Panc1 (cell line): Measurements from ENCODE around the gene RPS6KB2. TPM values are rescaled to one million over a fixed set of nuclear protein-coding genes. Genes with fewer than 3 reads are reported as not detected.

ENCODE experiments used
- ATAC-seq: fragments of 200-7000 bp; cut with Tn5 transposase; 2 replicates; pipeline ENCODE4 v1.9.1; 2020; ENCODE audit warnings: mild to moderate bottlenecking, moderate library complexity
- BruUV-seq: library from RNA; stranded (reverse); fragments of 400-500 nt; replicated peaks from 2 replicates; lab custom pipeline; 2021; lab: Mats Ljungman, UMichigan
- CTCF ChIA-PET: fragments of 300-600 bp; sonication (Branson Sonifier 250); formaldehyde crosslinking; loops from one replicate; lab custom pipeline; 2022; ENCODE audit warnings: antibody characterized with exemption; lab: Charles Lee
- POLR2A ChIA-PET: fragments of 300-600 bp; sonication (Branson Sonifier 250); formaldehyde crosslinking; loops from one replicate; lab custom pipeline; 2022; ENCODE audit warnings: antibody characterized with exemption; lab: Charles Lee
- DNase-seq: peaks from one replicate; pipeline ENCODE4 v3.0.0-alpha.2; 2010; ENCODE audit warnings: low read depth, low spot score
- H3K27ac ChIP-seq: 2 replicates; pipeline ENCODE4 v1.5.1; 2011; ENCODE audit warnings: mild to moderate bottlenecking, low read length, inconsistent platforms
- H3K27me3 ChIP-seq: fragments of 200-500 bp; sonication (Bioruptor generic); 2 replicates; pipeline ENCODE4 v1.6.0; 2014; ENCODE audit warnings: low read length, inconsistent platforms; ENCODE audit not compliant: control insufficient read depth, insufficient read depth
- H3K36me3 ChIP-seq: fragments of 200-500 bp; sonication (Bioruptor generic); 2 replicates; pipeline ENCODE4 v1.5.1; 2014; ENCODE audit warnings: inconsistent platforms, mild to moderate bottlenecking, low read length, moderate library complexity; ENCODE audit not compliant: control insufficient read depth, insufficient read depth
- H3K4me1 ChIP-seq: 2 replicates; pipeline ENCODE4 v1.5.1; 2011; ENCODE audit warnings: inconsistent platforms, mild to moderate bottlenecking, low read length, moderate library complexity; ENCODE audit not compliant: control insufficient read depth, insufficient read depth
- H3K4me3 ChIP-seq, 2 experiments: 2 replicates each; pipeline ENCODE4 v1.5.1; 2011 to 2012; ENCODE audit warnings: low read depth in 2 of 2, low read length in 2 of 2, mild to moderate bottlenecking in 2 of 2, inconsistent platforms in 1 of 2, moderate library complexity in 1 of 2
- H3K9me3 ChIP-seq: fragments of 200-500 bp; sonication (Bioruptor generic); 2 replicates; pipeline ENCODE4 v1.5.1; 2014; ENCODE audit warnings: low read depth, mild to moderate bottlenecking, inconsistent platforms, low read length, moderate library complexity; ENCODE audit not compliant: control insufficient read depth, insufficient read depth
- CTCF ChIP-seq: fragments of 450-650 bp; IDR thresholded peaks from 2 replicates; pipeline ENCODE4 v1.5.1; 2017; ENCODE audit warnings: mild to moderate bottlenecking
- POLR2AphosphoS5 ChIP-seq: IDR thresholded peaks from 2 replicates; pipeline ENCODE4 v1.6.1; 2012; ENCODE audit warnings: mild to moderate bottlenecking, low read depth, low read length, moderate library complexity
- REST ChIP-seq, 2 experiments: IDR thresholded peaks; 2 replicates each; pipeline ENCODE4 v1.6.1; 2011 to 2012; ENCODE audit warnings: low read depth in 2 of 2, control low read depth in 1 of 2, low read length in 1 of 2, mild to moderate bottlenecking in 1 of 2, moderate library complexity in 1 of 2; ENCODE audit not compliant: insufficient read depth in 1 of 2
- SIN3A ChIP-seq: IDR thresholded peaks from 2 replicates; pipeline ENCODE4 v1.6.1; 2012; ENCODE audit warnings: low read depth, mild to moderate bottlenecking, low read length, moderate library complexity, borderline replicate concordance; ENCODE audit not compliant: insufficient read depth
- TCF7L2 ChIP-seq: IDR thresholded peaks from 2 replicates; pipeline ENCODE4 v1.6.1; 2011; ENCODE audit warnings: mild to moderate bottlenecking, low read depth, low read length, inconsistent platforms
- in situ Hi-C: cut with HindIII; loops from 2 replicates; pipeline ENCODE4 v1.10.0; 2016; ENCODE audit warnings: low sequenced_read_pairs, low pct_unique_long_range_greater_than_20kb
- intact Hi-C: fragments of 100-400 bp; cut with micrococcal nuclease; formaldehyde crosslinking; loops from one replicate; pipeline ENCODE4 v1.10.0; 2022; ENCODE audit not compliant: unreplicated experiment
- total RNA-seq: library from RNA; stranded (reverse); gene quantifications from one replicate; pipeline ENCODE4 v1.2.1, GENCODE V29; 2021; ENCODE audit not compliant: unreplicated experiment

Gene RPS6KB2
- total RNA-seq, 1 experiment from 2014 or later, result 68.5 TPM

- no peak for TF ChIP-seq POLR2AphosphoS5
- no peak for TF ChIP-seq SIN3A
- no peak for TF ChIP-seq TCF7L2
- no peak for TF ChIP-seq REST (IDR thresholded peaks at IDR 0.05; ENCODE audit: insufficient read depth in 1 of 2, low read depth in 2 of 2, low read length in 1 of 2)
- no peak for TF ChIP-seq CTCF
- ATAC-seq, result peak; percentile 37
- ChIA-PET CTCF (interaction anchor here (0.6 kb wide), 1 partner anchor 54 kb away, joined by 3 read pairs; the partner anchor contains the start of gene PPP1CA), POLR2A (no interaction called here)
- DNase-seq, result no peak
- Histone ChIP-seq H3K4me3 (no peak overlapping the region), H3K27me3 (no peaks in the 10 kb centered on the region), H3K27ac (no peak overlapping the region), H3K4me1 (no peaks in the 10 kb centered on the region), H3K36me3 (no peaks in the 10 kb centered on the region), H3K9me3 (no peaks in the 10 kb centered on the region)
- intact Hi-C loops (no loop called here), in situ Hi-C loops (no loop called here)
- BruUV-seq, result no TSS peak
These were observed 27.9 kb downstream of the RPS6KB2 start for GRCh38 chr11:67456068-67456705.

GRCh38 chr11:67457453-67457852 is 29.2 kb downstream of the RPS6KB2 start:
- no TSS peak for BruUV-seq
- Histone ChIP-seq H3K36me3 (no peaks in the 10 kb centered on the region), H3K9me3 (no peaks in the 10 kb centered on the region), H3K4me3 (no peak overlapping the region), H3K27me3 (no peaks in the 10 kb centered on the region), H3K4me1 (no peaks in the 10 kb centered on the region), H3K27ac (no peak overlapping the region)
- ATAC-seq (no peak), DNase-seq (no peak)
- ChIA-PET CTCF (no interaction called here), POLR2A (no interaction called here)
- in situ Hi-C loops (no loop called here), intact Hi-C loops (no loop called here)
- TF ChIP-seq TCF7L2, result no peak
- TF ChIP-seq SIN3A, result no peak
- TF ChIP-seq CTCF, result no peak
- no peak for TF ChIP-seq REST (IDR thresholded peaks at IDR 0.05; ENCODE audit: insufficient read depth in 1 of 2, low read depth in 2 of 2, low read length in 1 of 2)
- no peak for TF ChIP-seq POLR2AphosphoS5
